ENCODE measurements around the gene LAG3. TPM values are rescaled to one million over a fixed set of nuclear protein-coding genes. Genes with fewer than 3 reads are reported as not detected.

The LAG3 gene
- total RNA-seq, 4 donors from 2014 or later: 0.13 TPM; not detected in 3

- no peak overlapping the region for H3K4me3 ChIP-seq (replicated peaks in 1 of 3)
Measured at GRCh38 chr12:6729186-6729585, 43.1 kb upstream of the LAG3 start.

DNA sequence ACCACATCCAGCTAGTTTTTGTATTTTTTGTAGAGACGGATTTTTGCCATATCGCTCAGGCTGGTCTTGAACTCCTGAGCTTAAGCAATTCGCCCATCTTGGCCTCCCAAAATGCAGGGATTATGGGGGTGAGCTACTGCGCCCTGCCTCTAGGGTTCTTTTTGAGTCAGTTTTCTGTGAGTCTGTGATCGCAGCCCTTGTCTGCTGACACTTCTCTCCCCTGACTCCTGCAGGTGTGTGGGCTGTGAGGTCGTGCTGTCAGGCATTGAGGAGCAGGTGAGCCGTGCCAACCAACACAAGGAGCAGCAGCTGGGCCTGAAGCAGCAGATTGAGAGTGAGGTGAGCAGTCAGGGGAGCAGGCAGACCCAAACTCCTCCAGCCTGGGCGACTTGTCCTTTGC, 42.2 kb upstream of the LAG3 start:
- no peak overlapping the region for H3K4me3 ChIP-seq (replicated peaks in 1 of 3)
- peaks cover 40 to 43% of the 10 kb centered on the region in 2 donors for H3K36me3 ChIP-seq
- WGBS, 2 donors: 94 to 95% methylated on average over 8 of the region's 8 CpGs
- no peak for TF ChIP-seq CTCF (IDR thresholded peaks at IDR 0.05)
- no peak for TF ChIP-seq POLR2A (IDR thresholded peaks at IDR 0.05)
- H3K4me1 ChIP-seq: peaks cover 0 to 2% of the 10 kb centered on the region in 2 donors
- H3K27me3 ChIP-seq: no peaks in the 10 kb centered on the region
- DNase-seq: no peak
- no peak overlapping the region for H3K27ac ChIP-seq
- intact Hi-C loops (cut with DNase I): loop anchor here (5.0 kb wide), 1 partner anchor 52 kb away; no protein-coding TSS in a partner anchor
- H3K9me3 ChIP-seq: no peaks in the 10 kb centered on the region

More at GRCh38 chr12:6729186-6729585, 43.1 kb upstream of the LAG3 start:
- no peaks in the 10 kb centered on the region for H3K9me3 ChIP-seq
- peaks cover 40 to 43% of the 10 kb centered on the region in 2 donors for H3K36me3 ChIP-seq
- WGBS, 2 donors: 93% methylated on average over 18 of the region's 18 CpGs
- DNase-seq: no peak
- intact Hi-C loops (cut with DNase I): loop anchor here (5.0 to 10.0 kb wide), 2 partner anchors 37 to 64 kb away; partner anchors contain the start of gene ING4
- H3K27me3 ChIP-seq: no peaks in the 10 kb centered on the region
- H3K4me1 ChIP-seq: peaks cover 4 to 11% of the 10 kb centered on the region in 2 donors
- TF ChIP-seq CTCF (IDR thresholded peaks at IDR 0.05) (no peak), POLR2A (IDR thresholded peaks at IDR 0.05) (no peak)
- no peak overlapping the region for H3K27ac ChIP-seq

DNA sequence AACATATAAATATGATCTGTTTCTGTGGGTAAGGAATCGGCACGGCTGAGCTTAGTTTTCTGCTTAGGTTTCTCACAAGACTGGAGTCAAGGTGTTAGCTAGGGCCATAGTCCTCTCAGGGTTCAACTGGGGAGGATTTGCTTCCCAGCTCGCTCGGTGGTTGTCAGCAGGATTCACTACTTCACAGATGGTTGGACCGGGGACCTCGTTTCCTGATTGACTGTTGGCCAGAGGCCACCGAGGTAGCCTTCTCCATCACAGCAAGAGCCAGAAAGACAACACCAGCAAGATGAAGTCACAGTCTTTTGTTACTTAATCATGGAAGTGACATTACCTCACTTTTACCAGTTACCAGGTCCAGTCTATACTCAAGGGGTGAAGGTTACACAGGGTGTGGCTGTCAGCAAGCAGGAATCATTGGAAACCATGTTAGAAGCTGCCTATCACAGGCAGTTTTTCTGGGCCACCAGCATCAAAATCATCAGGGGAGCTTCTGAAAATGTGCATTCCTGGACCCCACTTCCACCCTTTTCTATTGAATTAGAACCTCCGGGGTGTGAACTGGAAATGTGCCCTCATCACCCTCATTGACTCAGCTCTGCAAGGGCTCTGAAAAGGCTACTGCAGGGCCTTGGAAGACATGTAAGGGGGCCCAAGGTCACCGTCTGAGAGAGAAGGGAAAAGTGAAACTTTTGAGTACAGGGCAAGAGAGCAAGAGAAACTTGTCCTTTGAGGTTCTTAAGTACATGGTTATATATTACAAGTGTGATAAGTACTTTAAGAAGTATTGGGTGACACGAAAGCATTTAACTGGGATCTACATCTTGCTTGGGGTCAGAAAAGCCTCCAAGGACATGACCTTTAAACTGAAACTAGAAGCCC, 37.6 kb upstream of the LAG3 start:
- DNase-seq: no peak
- H3K36me3 ChIP-seq: peaks cover 21 to 22% of the 10 kb centered on the region in 2 donors
- 83 to 90% methylated on average over 10 of the region's 10 CpGs for WGBS, 2 donors
- no peaks in the 10 kb centered on the region for H3K9me3 ChIP-seq
- no peaks in the 10 kb centered on the region for H3K4me1 ChIP-seq
- intact Hi-C loops (cut with DNase I): loop anchor here (5.0 kb wide), 1 partner anchor 48 kb away; no protein-coding TSS in a partner anchor
- H3K27me3 ChIP-seq: no peaks in the 10 kb centered on the region
- H3K4me3 ChIP-seq (replicated peaks in 1 of 3): no peak overlapping the region
- no peak overlapping the region for H3K27ac ChIP-seq
- no peak for TF ChIP-seq POLR2A (IDR thresholded peaks at IDR 0.05)
- no peak for TF ChIP-seq CTCF (IDR thresholded peaks at IDR 0.05)

DNA sequence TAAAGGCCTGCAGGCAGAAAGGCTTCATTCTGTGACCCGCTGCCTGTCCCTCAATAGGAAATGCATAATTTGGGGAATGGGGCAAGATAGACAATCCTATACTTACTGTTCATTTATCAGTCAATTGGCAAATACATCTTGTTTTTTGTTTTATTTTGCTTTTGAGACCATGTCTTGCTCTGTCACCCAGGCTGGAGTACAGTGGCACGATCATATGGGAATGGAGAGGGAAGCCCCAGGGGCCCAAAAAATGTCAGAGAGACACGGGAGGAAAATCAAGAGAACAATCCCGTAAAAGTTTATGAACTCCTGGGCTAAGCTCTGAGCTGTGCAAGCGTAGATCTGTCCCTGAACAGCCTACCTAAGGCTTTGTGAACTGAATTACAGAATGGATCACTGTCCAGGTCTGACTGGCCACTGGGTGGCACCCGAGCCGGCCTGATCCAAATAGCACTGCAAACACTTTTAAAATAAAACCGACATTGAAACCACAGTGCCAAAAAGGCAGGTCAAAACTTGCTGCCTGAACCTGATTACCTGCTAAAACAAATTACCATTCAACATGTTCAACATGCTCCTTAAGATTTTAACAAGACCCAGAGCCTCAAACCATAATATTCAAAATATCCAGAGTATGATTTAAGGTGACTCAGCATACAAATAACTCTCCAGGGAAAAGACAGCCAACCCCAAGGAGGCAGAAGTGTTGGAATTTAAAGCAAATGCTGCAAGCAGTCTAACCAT, 36.7 kb upstream of the LAG3 start:
- H3K9me3 ChIP-seq: no peaks in the 10 kb centered on the region
- TF ChIP-seq CTCF (IDR thresholded peaks at IDR 0.05): peak; percentile 50 to 83 (median 69)
- TF ChIP-seq POLR2A (IDR thresholded peaks at IDR 0.05): no peak
- 40 to 42% methylated on average over 8 of the region's 8 CpGs for WGBS, 2 donors
- H3K4me3 ChIP-seq (replicated peaks in 1 of 3): no peak overlapping the region
- H3K27ac ChIP-seq: peak overlapping the region in 1 of 3 donors; percentile 8
- DNase-seq: peak; percentile 74 to 78
- H3K36me3 ChIP-seq: peaks cover 12 to 14% of the 10 kb centered on the region in 2 donors
- no peaks in the 10 kb centered on the region for H3K4me1 ChIP-seq
- H3K27me3 ChIP-seq: no peaks in the 10 kb centered on the region
- intact Hi-C loops (cut with DNase I): no loop called here

All from thyroid gland (tissue), 4 donors.